OCI-LY3 (cell line): Measurements from ENCODE around the gene AQP11.

Source experiments
- H2AFZ ChIP-seq: fragments of 200-600, 300-600 bp; shearing (Covaris generic); 2 replicates; pipeline ENCODE4 v1.6.0; 2014; ENCODE audit warnings: antibody characterized with exemption, low read depth, low read length
- H3K27ac ChIP-seq: fragments of 200-600, 300-600 bp; sonication (generic); 2 replicates; pipeline ENCODE4 v1.5.1; 2014; ENCODE audit warnings: mild to moderate bottlenecking, low read length, moderate library complexity, mixed read lengths
- H3K27me3 ChIP-seq: fragments of 200-600, 300-600 bp; sonication (generic); 2 replicates; pipeline ENCODE4 v1.6.1; 2014; ENCODE audit warnings: low read depth, low read length, mixed read lengths
- H3K36me3 ChIP-seq: fragments of 200-600, 300-600 bp; sonication (generic); replicated peaks from 2 replicates; pipeline ENCODE3; 2014; ENCODE audit warnings: low read depth, low read length, mixed read lengths
- H3K4me1 ChIP-seq: fragments of 300-600, 200-600 bp; sonication (generic); 2 replicates; pipeline ENCODE4 v1.6.1; 2014; ENCODE audit warnings: low read length, mixed read lengths
- H3K4me2 ChIP-seq: fragments of 200-600, 300-600 bp; sonication (generic); 2 replicates; pipeline ENCODE4 v1.6.1; 2014; ENCODE audit warnings: low read length, mixed read lengths
- H3K4me3 ChIP-seq: fragments of 300-600, 200-600 bp; sonication (generic); 2 replicates; pipeline ENCODE4 v1.5.1; 2014; ENCODE audit warnings: antibody characterized with exemption, mild to moderate bottlenecking, low read length, moderate library complexity
- H3K79me2 ChIP-seq: fragments of 300-600, 200-600 bp; shearing (Covaris generic); 2 replicates; pipeline ENCODE4 v1.6.1; 2014; ENCODE audit warnings: mild to moderate bottlenecking, low read length, mixed read lengths
- H3K9ac ChIP-seq: fragments of 300-600, 200-600 bp; shearing (Covaris generic); 2 replicates; pipeline ENCODE4 v1.6.0; 2014; ENCODE audit warnings: mild to moderate bottlenecking, low read length, moderate library complexity
- H3K9me3 ChIP-seq: fragments of 200-600, 300-600 bp; shearing (Covaris generic); 2 replicates; pipeline ENCODE4 v1.6.1; 2014; ENCODE audit warnings: low read length, mixed read lengths; ENCODE audit not compliant: insufficient read depth
- H4K20me1 ChIP-seq: fragments of 200-600, 300-600 bp; sonication (generic); 2 replicates; pipeline ENCODE4 v1.6.1; 2016; ENCODE audit warnings: low read length, mixed read lengths; ENCODE audit not compliant: insufficient read depth
- CTCF ChIP-seq: fragments of 200-600, 300-600 bp; sonication (generic); IDR thresholded peaks from 2 replicates; pipeline ENCODE4 v1.5.1; 2014; ENCODE audit warnings: antibody characterized with exemption, low read length, low read depth
- EZH2phosphoT487 ChIP-seq: fragments of 200-600 bp; shearing (Covaris generic); IDR thresholded peaks from 2 replicates; pipeline ENCODE4 v1.6.1; 2018; ENCODE audit warnings: antibody characterized with exemption, mixed run types, low read depth

Gene AQP11

GRCh38 chr11:77589521-77590193 lies at the start of gene AQP11:
AQP11 (plus strand) TSS chr11:77589953; CDS start chr11:77589993, 40 bp downstream.
- no peak within 1 kb of the TSS for H3K27ac ChIP-seq
- peaks cover 11% of the 10 kb centered on the region; the same call in 1 of the 2 replicates for H3K4me1 ChIP-seq
- H4K20me1 ChIP-seq = no peaks in the 10 kb centered on the region
- peak within 1 kb of the TSS; percentile 88 for H3K4me2 ChIP-seq
- no peaks in the 10 kb centered on the region for H3K36me3 ChIP-seq
- H3K27me3 ChIP-seq = no peaks in the 10 kb centered on the region
- H3K9me3 ChIP-seq = no peaks in the 10 kb centered on the region
- peak within 1 kb of the TSS; percentile 80 for H3K4me3 ChIP-seq
- TF ChIP-seq EZH2phosphoT487 = no peak
- TF ChIP-seq CTCF = no peak
- peak within 1 kb of the TSS; percentile 62 for H3K9ac ChIP-seq
- no peaks in the 10 kb centered on the region for H3K79me2 ChIP-seq
- H2AFZ ChIP-seq = peak within 1 kb of the TSS; percentile 93

GRCh38 chr11:77542296-77542695 lies 47.5 kb upstream of the AQP11 start:
- H3K9ac ChIP-seq = no peak overlapping the region
- H3K9me3 ChIP-seq = no peaks in the 10 kb centered on the region
- no peaks in the 10 kb centered on the region for H3K36me3 ChIP-seq
- H3K4me1 ChIP-seq = no peaks in the 10 kb centered on the region
- no peak overlapping the region for H3K4me3 ChIP-seq
- H3K27ac ChIP-seq = no peak overlapping the region
- H2AFZ ChIP-seq = no peak overlapping the region
- no peaks in the 10 kb centered on the region for H3K79me2 ChIP-seq
- no peak overlapping the region for H3K4me2 ChIP-seq
- TF ChIP-seq CTCF (no peak), EZH2phosphoT487 (no peak)
- H3K27me3 ChIP-seq = no peaks in the 10 kb centered on the region
- H4K20me1 ChIP-seq = no peaks in the 10 kb centered on the region

GRCh38 chr11:77547047-77547836 lies 42.5 kb upstream of the AQP11 start:
- H3K79me2 ChIP-seq = no peaks in the 10 kb centered on the region
- no peak overlapping the region for H3K4me3 ChIP-seq
- H3K4me2 ChIP-seq = no peak overlapping the region
- TF ChIP-seq CTCF = no peak
- no peak for TF ChIP-seq EZH2phosphoT487
- H3K27me3 ChIP-seq = no peaks in the 10 kb centered on the region
- H2AFZ ChIP-seq = no peak overlapping the region
- H3K27ac ChIP-seq = no peak overlapping the region
- H3K9me3 ChIP-seq = no peaks in the 10 kb centered on the region
- peaks cover 14% of the 10 kb centered on the region for H3K4me1 ChIP-seq
- no peaks in the 10 kb centered on the region for H3K36me3 ChIP-seq
- no peaks in the 10 kb centered on the region for H4K20me1 ChIP-seq
- no peak overlapping the region for H3K9ac ChIP-seq

GRCh38 chr11:77547863-77548551 lies 41.7 kb upstream of the AQP11 start:
- Histone ChIP-seq H3K27ac (no peak overlapping the region), H3K27me3 (no peaks in the 10 kb centered on the region), H3K4me3 (peak overlapping the region; percentile 55), H2AFZ (peak overlapping the region; percentile 97), H3K4me1 (peaks cover 14% of the 10 kb centered on the region), H3K4me2 (peak overlapping the region; percentile 63), H4K20me1 (no peaks in the 10 kb centered on the region), H3K9ac (peak overlapping the region; percentile 29; the same call in 1 of the 2 replicates), H3K79me2 (no peaks in the 10 kb centered on the region), H3K36me3 (no peaks in the 10 kb centered on the region), H3K9me3 (no peaks in the 10 kb centered on the region)
- TF ChIP-seq CTCF (peak; percentile 92), EZH2phosphoT487 (no peak)
